Colon (tissue), 2 donors: Measurements from ENCODE around the gene RAB7B.

Experiments used
- FAIRE-seq: peaks from 2 replicates; lab custom pipeline; 2012; peaks lifted over from hg19 to GRCh38; lab: Jason Lieb, UNC
- donor health status: control.
- donor health status: control.

RAB7B gene

GRCh38 chr1:206022766-206023165 is 19.6 kb upstream of the RAB7B start:
- FAIRE-seq, result no peak

DNA sequence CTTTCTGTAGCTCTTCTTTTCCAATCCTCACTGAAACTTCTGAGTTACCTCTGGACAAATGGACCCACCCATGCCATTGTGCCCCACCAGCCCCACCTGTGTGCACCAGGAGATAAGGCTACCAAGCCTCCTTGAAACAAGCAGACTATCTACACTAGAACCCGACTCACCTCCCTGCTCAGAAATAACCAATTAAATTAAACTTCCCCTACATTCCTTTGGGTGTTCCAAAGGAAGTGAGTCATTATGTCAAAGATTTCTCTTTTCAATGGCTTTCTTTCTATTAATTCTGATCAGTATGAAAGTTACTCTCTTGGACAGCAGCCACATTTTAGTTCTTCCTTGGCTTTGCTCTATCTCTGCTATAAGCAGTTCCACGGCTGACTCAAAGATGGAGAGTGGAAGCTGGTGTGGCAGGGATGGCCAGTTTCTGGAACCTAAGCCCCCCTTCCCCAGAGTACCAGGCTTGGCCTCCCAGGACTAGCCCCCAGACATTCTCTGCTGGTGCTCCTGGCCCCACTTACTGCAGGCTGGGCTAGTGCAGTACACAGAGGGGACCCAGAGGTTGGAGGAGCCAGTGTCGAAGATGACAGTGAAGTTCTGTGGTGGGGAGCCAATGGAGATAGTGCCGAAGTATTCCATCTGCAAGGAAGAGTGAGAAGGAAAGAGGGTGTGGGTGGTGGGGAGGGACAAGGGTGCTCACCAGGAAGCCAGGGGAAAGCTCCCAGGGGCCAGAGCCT is 18.6 kb upstream of the RAB7B start:
- FAIRE-seq, result no peak

DNA sequence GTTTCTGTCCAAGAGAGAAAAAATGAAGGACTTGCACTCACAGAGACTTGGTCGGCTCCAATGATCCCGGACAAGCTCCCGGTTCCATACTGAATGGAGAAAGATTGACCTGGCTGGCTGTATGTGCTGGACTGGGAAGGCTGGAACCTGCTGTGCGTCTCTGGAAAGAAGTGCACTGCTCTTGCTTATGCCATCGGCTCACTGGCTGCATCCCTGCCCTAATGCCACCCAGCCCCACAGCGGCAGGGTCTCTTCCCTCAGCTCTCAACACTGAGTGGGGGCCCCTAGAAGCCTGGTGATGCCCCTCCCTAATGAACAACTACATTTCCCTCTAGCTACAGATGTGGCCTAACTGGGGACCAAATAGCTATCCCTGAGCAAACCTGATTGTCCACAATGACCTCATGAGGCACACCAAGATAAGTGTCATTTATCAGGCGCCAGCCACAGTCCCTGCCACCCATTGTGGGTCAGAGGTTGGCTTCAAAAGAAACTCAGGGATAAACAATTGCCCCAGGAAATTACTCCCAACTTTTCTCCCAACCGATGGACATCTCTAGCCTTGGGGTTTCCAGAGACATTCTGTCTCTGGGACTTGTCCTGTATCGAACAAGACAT is 17.9 kb upstream of the RAB7B start:
- no peak for FAIRE-seq

DNA sequence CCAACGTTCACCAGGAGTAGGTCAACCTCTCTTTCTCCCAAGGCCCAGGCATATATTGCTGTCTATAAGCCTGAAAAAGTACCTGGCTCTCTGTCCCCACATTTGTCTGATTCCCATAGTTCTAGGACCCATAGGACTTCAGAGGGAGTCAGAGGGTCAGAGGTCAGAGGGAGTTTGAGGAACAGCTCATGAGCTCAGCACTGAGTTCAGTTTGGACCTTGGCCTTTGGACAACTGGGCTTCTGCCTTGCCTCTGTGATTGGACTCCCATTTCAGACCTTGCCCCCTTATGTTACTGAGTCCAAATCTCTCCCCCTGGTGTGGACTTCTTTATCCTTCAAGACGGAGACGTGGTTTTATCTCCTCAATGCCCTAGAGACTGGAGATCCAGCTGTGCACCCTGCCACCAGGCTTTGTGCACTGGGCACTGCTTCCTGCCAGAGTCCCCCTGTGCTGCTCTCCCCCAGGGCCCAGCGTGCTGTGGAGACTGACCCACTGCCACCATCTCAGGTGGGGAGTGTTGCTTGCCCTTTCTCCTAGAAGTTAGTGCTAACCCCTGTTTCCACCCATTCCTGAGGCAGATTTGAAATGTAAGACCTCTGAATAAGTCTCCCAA is 17.3 kb upstream of the RAB7B start:
- FAIRE-seq, result no peak

DNA sequence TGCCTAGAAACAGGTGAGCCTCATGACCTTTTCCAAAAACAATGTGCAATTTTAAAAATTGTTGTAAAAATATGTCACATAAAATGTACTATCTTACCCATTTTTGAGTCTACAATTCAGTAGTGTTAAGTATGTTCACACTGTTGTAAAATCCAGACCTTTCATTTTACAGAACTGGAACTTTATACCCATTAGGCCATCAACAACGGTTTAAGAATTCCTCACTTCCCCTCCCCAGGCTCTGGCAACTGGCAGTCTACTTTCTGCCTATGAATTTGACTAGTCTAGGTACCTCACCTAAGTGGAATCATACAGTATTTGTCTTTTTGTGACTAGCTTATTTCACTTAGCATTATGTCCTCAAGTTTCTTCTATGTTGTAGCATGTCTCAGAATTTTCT is 11.9 kb upstream of the RAB7B start:
- FAIRE-seq, result no peak

- no peak for FAIRE-seq
These were observed 11.4 kb upstream of the RAB7B start for GRCh38 chr1:206014601-206015000.

- no peak for FAIRE-seq
These were observed 10.0 kb upstream of the RAB7B start for GRCh38 chr1:206013026-206013795.

GRCh38 chr1:206012086-206012859 is 9.1 kb upstream of the RAB7B start:
- no peak for FAIRE-seq

GRCh38 chr1:206011057-206011456 is 7.9 kb upstream of the RAB7B start:
- no peak for FAIRE-seq

GRCh38 chr1:206010060-206010459 is 6.9 kb upstream of the RAB7B start:
- FAIRE-seq, result no peak

DNA sequence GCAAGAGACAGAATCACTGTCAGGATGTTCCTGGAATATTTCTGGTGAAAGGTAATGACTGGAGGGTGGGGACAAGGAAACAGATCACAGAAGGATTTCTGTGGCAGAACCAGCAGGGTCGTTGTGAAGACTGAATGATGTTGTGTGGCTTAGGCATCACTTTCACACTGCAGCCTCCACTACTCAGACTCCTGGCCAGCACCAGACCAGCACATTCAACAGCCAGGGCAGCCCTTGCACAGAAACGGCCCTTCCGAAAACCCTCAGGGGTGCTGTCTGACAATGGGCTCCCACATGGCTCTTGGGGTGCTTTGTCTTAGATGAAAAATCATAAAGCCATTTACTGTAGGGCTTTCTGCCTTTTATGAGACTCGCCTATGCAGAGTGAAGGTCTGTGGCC is 3.8 kb upstream of the RAB7B start:
- no peak for FAIRE-seq

DNA sequence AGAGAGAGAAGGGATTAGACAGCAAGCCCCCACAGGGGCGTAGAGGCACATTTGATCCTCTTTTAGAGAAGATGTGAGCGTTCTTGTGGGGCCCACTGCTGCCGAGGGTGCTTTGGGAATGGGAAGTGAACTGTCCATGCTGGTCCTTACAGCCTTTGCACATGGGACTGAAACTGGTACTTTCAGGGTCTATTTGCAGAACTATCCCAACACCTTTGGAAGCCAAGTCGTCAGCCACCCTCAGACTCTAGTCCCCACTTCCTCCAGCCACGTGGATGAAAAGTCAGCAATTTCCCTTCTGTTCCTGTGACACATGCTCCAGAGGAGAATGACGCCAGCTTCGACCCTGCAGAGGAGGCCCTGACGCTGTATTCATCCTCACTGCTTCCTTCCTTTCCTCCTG is 2.6 kb upstream of the RAB7B start:
- FAIRE-seq, result no peak

GRCh38 chr1:206005234-206005633 is 2.0 kb upstream of the RAB7B start:
- FAIRE-seq, result no peak

- FAIRE-seq, result no peak
These were observed 1.6 kb upstream of the RAB7B start for GRCh38 chr1:206004826-206005225.

DNA sequence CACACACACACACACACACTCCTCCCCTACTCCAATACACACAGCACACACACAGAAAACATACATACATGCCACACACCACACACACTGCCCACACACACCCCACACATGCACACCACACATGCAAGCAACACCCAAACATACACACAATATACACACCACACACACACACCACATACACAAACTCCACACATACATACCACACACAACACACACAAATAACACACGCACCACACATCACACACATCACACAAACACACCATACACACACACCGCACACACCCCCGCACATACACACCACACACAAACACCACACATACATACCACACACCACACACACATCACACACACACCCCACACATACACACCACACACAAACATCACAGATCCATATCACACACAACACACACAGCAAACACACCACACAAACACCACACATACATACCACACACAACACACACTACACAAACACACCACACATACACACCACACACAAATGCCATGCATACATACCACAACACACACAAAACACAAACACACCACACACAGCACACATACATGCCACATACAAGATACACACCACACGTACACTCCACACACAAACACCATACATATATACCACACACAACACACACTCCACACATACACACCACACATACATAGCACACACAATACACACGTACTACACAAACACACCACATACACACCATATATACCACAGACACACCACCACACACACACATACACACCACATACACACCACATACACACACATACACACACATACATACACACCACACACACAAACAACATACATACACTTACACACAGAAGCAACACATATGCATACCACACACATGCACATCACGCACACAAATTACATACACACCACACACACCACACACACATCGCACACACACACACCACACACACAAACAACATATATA is 932 bp upstream of the RAB7B start:
- no peak for FAIRE-seq

GRCh38 chr1:206002160-206002559 is 1.0 kb downstream of the RAB7B start:
- FAIRE-seq, result no peak

GRCh38 chr1:206001476-206001888 is 1.7 kb downstream of the RAB7B start:
- FAIRE-seq, result no peak

- no peak for FAIRE-seq
These were observed 2.4 kb downstream of the RAB7B start for GRCh38 chr1:206000641-206001339.

GRCh38 chr1:205998457-205999241 is 4.5 kb downstream of the RAB7B start:
- FAIRE-seq, result no peak
